ENCODE data around the gene SHISA5.
A peak's percentile ranks its signal among the peaks of the same experiment; 100 is the strongest.

SHISA5 gene

GRCh38 chr3:48423883-48424695 lies 79.9 kb downstream of the SHISA5 start:
- TF ChIP-seq, protein P1, sequence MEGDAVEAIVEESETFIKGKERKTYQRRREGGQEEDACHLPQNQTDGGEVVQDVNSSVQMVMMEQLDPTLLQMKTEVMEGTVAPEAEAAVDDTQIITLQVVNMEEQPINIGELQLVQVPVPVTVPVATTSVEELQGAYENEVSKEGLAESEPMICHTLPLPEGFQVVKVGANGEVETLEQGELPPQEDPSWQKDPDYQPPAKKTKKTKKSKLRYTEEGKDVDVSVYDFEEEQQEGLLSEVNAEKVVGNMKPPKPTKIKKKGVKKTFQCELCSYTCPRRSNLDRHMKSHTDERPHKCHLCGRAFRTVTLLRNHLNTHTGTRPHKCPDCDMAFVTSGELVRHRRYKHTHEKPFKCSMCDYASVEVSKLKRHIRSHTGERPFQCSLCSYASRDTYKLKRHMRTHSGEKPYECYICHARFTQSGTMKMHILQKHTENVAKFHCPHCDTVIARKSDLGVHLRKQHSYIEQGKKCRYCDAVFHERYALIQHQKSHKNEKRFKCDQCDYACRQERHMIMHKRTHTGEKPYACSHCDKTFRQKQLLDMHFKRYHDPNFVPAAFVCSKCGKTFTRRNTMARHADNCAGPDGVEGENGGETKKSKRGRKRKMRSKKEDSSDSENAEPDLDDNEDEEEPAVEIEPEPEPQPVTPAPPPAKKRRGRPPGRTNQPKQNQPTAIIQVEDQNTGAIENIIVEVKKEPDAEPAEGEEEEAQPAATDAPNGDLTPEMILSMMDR (IDR thresholded peaks at IDR 0.05): no peak

GRCh38 chr3:48423241-48423882 lies 80.6 kb downstream of the SHISA5 start:
- TF ChIP-seq, protein P1 (IDR thresholded peaks at IDR 0.05): no peak

DNA sequence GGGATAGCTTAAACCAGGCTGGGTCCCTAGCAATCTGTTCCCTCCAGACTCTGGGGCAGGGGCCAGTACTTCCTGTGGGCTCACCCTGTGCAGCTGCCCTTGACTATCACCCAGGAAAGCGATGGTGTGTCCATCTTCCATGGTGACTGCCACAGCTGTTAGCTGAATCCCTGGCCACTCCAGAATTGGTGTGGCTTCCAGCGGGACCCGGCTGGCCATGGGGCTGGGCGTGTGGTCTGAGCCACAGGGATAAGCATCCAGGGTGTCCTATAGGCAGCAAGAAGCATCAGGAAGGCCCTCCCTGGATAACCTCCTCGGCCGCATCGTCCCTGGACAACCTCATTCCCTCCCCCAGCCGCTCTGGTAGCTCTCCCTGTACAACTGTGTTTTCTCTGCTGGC lies 81.3 kb downstream of the SHISA5 start:
- TF ChIP-seq, protein P1 (IDR thresholded peaks at IDR 0.05): no peak

DNA sequence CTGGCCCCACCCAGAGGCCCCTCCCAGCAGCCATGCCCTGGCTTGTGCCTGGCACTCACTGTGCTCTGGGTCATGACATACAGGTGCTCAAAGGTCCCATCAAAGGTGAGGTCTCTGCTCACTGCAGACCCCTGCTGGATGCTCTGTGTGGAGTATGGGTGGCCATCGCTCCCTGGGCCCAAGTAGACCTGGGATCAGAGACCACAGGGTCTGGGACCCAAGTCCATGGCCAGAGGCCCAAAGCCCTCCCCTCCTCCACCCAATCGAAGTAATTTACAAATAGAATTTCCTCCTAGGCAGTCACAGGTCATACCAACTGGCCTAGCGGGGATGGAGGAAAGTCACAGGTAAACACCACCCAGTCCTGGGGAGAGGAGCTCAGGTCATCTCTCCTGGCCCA lies 81.7 kb downstream of the SHISA5 start:
- TF ChIP-seq, protein P1 (IDR thresholded peaks at IDR 0.05): 0 out of 2 replicates have a peak, but pooled peaks have one; percentile 13

DNA sequence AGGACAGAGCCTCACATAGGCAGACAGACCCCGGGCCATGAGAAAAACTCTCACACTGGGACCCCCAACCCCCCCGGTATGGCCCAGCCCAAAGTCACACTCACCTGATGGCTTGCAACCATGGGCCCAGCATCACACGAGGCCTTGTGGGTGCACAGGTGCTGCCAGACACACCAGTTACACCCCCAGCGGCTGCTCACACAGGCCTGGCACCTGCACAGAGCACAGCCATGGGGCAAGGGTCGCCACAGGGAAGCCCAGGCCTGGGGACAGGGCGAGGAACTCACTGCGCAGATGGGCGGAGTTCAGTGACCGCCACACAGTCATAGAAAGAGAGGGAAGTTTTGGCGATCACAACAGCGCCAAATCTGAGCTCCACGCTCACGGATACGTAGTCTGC lies 83.4 kb downstream of the SHISA5 start:
- TF ChIP-seq, protein P1 (IDR thresholded peaks at IDR 0.05): no peak

DNA sequence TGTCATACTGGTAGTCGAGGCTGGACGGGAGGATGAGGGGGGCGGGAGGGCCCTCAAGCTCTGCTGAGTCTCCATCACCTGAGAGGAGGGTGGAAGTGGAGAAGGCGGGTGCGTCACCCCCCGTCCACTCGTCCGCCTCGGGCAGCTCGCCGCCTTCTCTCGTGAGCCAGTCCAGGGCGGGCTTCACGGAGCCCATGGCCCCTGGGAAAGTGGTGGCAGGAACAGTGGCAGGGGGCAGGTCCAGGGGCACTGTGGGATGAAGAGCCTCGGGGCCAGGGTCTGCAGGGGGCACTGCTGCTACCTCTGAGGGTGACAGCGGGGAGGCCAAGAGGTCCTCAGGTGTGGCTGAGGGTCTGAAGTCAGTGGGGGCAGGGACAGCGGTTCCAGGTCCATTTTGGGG lies 84.4 kb downstream of the SHISA5 start:
- TF ChIP-seq, protein P1 (IDR thresholded peaks at IDR 0.05): no peak

- TF ChIP-seq, protein P1 (IDR thresholded peaks at IDR 0.05): no peak
Measured at GRCh38 chr3:48419149-48419548, 84.8 kb downstream of the SHISA5 start.

Measured in LNCAP (cell line).